ENCODE data around the gene GLRX3. TPM values are rescaled to one million over a fixed set of nuclear protein-coding genes. Genes with fewer than 3 reads are reported as not detected.

GLRX3 gene
- total RNA-seq, 6 experiments from 2014 or later = 23.5 to 50.6 (median 33.4) TPM

- TF ChIP-seq CTCF (IDR thresholded peaks at IDR 0.05) (no peak), POLR2A (IDR thresholded peaks at IDR 0.05) (no peak)
- DNase-seq = no peak
- 89% methylated on average over 9 of the region's 9 CpGs for WGBS (ENCODE audit: insufficient coverage, low coverage, low lambda C conversion rate, missing lambda C conversion rate)
- Histone ChIP-seq H3K36me3 (peaks cover 0 to 18% (median 9%) of the 10 kb centered on the region in 4 donors), H3K27me3 (no peaks in the 10 kb centered on the region), H3K4me1 (no peaks in the 10 kb centered on the region), H3K9me3 (no peaks in the 10 kb centered on the region), H3K4me3 (no peak overlapping the region), H3K27ac (no peak overlapping the region)
- ATAC-seq = no peak
- intact Hi-C loops (cut with DNase I) = no loop called here
These were observed 33.1 kb downstream of the GLRX3 start for GRCh38 chr10:130169136-130169859.

- peaks cover 0 to 32% (median 10%) of the 10 kb centered on the region in 4 donors for H3K36me3 ChIP-seq
- ATAC-seq (no peak), DNase-seq (no peak)
- no peak overlapping the region for H3K27ac ChIP-seq
- intact Hi-C loops (cut with DNase I) = no loop called here
- 60% methylated on average over 3 of the region's 3 CpGs for WGBS (ENCODE audit: insufficient coverage, low coverage, low lambda C conversion rate, missing lambda C conversion rate)
- no peaks in the 10 kb centered on the region for H3K9me3 ChIP-seq
- no peaks in the 10 kb centered on the region for H3K4me1 ChIP-seq
- H3K27me3 ChIP-seq = no peaks in the 10 kb centered on the region
- H3K4me3 ChIP-seq = no peak overlapping the region
- no peak for TF ChIP-seq CTCF (IDR thresholded peaks at IDR 0.05)
- no peak for TF ChIP-seq POLR2A (IDR thresholded peaks at IDR 0.05)
These were observed 35.0 kb downstream of the GLRX3 start for GRCh38 chr10:130171196-130171595.

GRCh38 chr10:130174328-130174727, 38.1 kb downstream of the GLRX3 start:
- H3K36me3 ChIP-seq = peaks cover 0 to 21% (median 7%) of the 10 kb centered on the region in 4 donors
- WGBS (ENCODE audit: insufficient coverage, low coverage, low lambda C conversion rate, missing lambda C conversion rate) = 90% methylated on average over 2 of the region's 2 CpGs
- H3K4me3 ChIP-seq = no peak overlapping the region
- DNase-seq = no peak
- no peaks in the 10 kb centered on the region for H3K27me3 ChIP-seq
- no peaks in the 10 kb centered on the region for H3K9me3 ChIP-seq
- H3K27ac ChIP-seq = no peak overlapping the region
- ATAC-seq = no peak
- TF ChIP-seq CTCF (IDR thresholded peaks at IDR 0.05) (no peak), POLR2A (IDR thresholded peaks at IDR 0.05) (no peak)
- H3K4me1 ChIP-seq = no peaks in the 10 kb centered on the region
- intact Hi-C loops (cut with DNase I) = no loop called here

GRCh38 chr10:130175074-130175473, 38.9 kb downstream of the GLRX3 start:
- no peaks in the 10 kb centered on the region for H3K27me3 ChIP-seq
- no peaks in the 10 kb centered on the region for H3K9me3 ChIP-seq
- TF ChIP-seq CTCF (IDR thresholded peaks at IDR 0.05) = no peak
- TF ChIP-seq POLR2A (IDR thresholded peaks at IDR 0.05) = no peak
- no peak for DNase-seq
- WGBS (ENCODE audit: insufficient coverage, low coverage, low lambda C conversion rate, missing lambda C conversion rate) = 90% methylated on average over 4 of the region's 4 CpGs
- H3K4me1 ChIP-seq = no peaks in the 10 kb centered on the region
- H3K4me3 ChIP-seq = no peak overlapping the region
- ATAC-seq = no peak
- no peak overlapping the region for H3K27ac ChIP-seq
- peaks cover 0 to 23% (median 7%) of the 10 kb centered on the region in 4 donors for H3K36me3 ChIP-seq
- intact Hi-C loops (cut with DNase I) = no loop called here

Data from right lobe of liver (tissue), 6 donors.